GM21737 (cell line): ENCODE measurements around the gene PRKCA.

Experiments used
- ATAC-seq: cut with Tn5 transposase; IDR thresholded peaks from one replicate; pipeline ENCODE4 v1.9.1; 2021; ENCODE audit warnings: mild to moderate bottlenecking, moderate library complexity; ENCODE audit not compliant: unreplicated experiment

PRKCA gene

GRCh38 chr17:66406701-66407644 is 104.6 kb downstream of the PRKCA start:
- ATAC-seq, result no peak

GRCh38 chr17:66407864-66408263 is 105.5 kb downstream of the PRKCA start:
- no peak for ATAC-seq

- ATAC-seq, result no peak
Measured at GRCh38 chr17:66411520-66411919, 109.1 kb downstream of the PRKCA start.

DNA sequence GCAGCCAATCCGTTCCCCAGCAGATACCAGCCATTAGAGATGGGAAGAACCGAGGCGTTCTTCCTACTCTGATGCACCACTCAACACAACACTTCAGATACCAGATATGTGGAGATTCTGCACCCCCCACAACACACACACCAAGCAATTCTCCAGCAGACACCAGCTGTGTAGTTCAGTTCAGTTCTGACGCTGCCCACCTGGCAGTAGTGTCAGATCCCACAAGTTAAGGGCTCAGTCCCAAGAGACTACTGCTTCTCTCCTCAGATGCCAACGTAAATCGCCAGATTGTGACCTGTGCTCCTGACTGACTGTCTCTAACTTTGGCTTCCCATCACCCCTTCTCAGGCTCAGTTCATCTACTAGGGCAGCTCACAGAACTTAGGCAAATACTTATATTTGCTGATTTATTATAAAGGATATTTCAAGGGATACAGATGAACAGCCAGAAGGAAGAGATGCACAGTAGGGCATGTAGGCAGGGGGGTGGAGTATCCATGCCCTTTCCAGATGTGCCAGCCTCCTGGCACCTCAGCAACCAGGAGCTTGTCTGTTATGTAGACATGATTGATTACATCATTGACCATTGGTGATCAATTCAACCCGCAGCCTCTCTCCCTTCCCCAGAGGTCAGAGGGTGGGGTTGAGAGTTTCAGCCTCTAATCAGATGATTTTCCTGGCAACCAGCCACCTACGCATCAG is 110.6 kb downstream of the PRKCA start:
- ATAC-seq, result no peak

DNA sequence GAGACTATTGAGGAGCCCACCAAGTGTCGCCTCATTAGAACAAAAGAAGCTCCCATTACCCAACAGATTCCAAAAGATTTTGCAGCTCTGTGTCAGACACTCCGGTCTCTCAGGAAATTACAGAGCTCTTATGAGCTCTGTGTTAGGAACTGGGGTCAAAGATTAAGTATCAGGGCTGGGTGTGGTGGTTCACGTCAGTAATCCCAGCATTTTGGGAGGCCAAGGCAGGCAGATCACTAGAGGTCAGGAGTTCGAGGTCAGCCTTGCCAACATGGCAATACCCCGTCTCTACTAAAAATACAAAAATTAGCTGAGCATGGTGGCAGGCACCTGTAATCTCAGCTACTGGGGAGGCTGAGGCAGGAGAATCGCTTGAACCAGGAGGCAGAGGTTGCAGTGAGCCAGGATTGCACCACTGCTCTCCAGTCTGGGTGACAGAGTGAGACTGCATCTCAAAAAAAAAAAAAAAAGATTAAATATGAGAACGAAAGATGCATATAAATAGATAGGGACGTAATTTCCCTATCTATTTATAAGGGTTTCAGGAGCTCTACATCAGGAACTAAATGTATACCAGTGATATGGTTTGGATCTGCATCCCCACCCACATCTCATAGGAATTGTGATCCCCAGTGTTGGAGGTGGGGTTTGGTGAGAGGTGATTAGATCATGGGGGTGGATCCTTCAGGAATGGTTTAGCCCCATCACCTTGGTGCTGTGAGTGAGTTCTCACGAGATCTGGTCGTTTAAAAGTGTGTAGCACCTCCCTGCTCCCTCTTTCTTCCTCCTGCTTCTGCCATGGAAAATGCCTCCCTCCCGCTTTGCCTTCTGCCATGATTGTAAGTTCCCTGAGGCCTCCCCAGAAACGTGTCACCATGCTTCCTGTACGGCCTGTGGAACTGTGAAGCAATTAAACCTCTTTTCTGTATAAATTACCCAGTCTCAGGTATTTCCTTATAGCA is 111.4 kb downstream of the PRKCA start:
- ATAC-seq, result no peak

DNA sequence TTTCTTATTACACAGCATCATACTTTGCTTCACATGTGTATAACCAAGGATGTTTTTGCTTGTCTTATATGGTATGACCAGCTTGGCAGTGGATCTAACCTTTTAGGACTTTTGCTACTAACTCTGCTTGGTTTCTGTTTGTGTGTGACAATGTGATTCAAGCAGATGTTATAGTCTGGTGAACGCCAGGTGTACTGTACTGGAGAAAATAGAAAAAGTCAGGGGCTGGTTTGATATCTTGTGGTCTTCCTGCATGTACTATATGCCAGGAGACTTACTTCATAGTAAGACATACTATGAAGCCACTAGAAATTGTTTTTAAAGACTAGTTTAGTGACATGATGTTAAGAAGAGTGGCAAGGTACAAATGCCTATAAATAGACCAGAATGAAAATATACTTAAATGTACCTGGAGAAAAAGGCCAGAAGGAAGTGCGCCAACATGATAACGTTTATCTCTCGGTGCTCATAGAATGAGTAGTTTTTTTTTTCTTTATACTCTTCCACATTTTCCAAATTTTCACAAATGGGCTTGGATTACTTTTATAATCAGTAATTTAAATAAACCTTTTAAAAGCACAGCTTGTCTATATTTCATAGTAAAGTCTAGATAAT is 112.3 kb downstream of the PRKCA start:
- no peak for ATAC-seq

DNA sequence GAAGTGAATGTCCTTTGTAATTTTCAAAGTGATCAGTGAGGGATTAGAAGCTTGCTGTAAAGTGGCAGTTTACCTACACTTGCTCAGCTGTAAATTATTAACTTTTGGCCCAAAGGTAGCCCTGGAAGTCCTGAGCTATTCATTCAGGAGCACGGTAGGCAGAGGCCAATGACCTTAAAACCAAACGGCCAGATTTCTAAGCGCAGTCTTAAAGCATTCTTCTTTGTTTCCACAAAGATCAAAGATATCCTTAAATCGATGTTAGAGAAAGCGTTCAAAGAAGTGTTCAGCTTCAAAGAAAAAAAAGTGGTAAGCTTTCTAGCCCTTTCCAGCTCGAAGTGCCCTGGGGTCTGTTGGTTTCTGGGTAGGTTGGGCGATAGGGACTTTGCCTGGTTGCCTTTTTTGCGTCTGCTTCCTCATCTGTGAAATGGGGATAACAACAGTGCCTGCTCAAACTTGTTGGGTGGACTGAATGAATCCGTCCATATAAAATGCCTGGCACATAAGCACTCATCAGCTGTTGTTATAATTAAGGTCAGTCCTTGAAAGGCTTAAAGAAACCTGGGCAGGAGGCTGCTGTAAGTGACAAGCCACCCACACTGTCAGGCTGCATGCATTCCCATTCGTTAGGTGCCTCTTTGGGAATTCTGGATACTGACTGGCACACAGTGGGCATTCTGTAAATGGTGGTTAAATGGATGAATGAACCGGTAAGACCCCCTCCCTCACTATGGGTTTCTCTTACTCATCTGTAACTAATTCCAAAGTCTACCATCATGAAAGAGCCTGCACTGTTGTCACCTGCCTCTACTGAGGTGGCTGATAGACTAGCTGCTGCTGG is 113.2 kb downstream of the PRKCA start:
- ATAC-seq, result no peak

GRCh38 chr17:66416207-66416940 is 114.0 kb downstream of the PRKCA start:
- ATAC-seq, result no peak

DNA sequence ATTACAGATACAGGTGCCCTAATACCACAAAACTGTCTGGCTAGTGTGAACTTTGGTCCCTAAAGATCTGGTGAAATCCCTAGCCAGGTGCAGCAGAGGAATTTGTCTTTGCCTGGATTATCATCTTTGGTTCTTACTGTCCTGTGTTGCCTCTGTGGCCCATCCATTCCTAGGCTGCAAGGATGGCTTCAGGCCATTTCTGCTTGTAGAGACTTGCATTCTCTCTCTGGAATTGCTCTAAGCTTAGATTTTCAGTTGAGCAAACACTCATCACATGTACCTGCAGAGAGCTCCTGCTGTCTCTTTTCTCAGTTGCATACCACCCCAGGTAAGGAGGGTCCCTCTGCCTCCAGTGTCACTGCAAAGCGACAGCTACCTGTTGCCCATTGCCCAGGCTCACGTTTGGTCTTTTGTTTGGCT is 114.9 kb downstream of the PRKCA start:
- ATAC-seq, result no peak

DNA sequence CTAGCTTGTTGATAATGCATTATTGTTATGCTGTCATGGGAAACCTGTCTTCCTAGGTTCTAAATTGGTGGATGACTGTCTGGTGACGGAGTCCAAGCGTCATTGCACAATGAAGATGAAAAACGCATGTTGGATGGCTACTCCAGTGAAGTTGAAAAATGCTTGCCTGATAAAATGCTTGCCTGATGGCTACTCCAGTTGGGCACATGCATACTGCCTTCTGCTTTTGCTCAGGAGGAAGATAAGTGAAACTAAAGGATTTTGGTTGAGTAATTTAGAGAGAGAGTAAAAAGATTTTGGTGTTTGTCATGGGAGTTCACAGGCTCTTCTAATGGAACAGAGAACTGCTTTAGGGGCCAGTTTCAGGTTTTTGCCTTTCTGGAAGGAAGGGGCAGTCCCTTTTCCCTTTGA is 118.6 kb downstream of the PRKCA start:
- ATAC-seq, result no peak

- no peak for ATAC-seq
Measured at GRCh38 chr17:66422186-66422585, 119.8 kb downstream of the PRKCA start.

DNA sequence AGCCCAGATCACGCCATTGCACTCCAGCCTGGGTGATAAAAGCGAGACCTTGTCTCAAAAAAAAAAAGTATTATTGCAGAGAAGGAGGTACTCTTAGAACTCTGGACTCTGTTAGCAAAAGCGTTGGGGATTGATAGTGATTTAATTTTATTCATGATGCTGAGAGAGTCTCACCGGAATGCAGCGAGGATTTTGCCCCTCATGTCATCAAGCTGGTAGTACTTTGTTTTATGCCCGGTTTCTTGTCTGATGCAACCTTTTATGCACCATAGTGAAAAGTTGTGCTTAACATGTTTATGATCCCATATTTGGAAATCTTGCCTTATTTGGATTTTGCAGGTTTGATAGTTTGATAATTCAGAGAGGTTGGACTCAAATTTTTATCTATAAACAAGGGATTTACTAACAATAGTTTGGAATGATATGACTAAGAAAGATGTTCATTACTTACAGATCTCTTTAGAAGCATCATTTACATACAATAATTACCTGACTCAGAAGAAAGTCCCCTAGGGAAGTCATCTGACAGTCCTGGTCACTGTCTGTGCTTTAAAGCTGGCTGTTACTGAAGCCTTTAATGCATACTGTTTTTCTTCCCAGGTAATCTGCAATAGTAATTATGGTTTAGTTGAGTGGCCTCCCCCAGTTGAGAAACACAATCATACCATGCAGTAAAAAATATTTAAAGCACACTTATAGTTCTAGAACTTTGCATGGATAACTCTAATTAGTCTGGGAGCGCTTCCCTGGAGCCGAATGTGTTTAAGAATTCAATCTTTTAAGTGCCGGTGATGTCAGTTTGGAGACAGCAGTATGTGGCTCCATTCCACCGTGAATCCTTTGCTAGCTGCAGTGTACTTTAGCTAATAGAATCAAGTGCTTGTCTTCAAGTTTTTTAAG is 120.9 kb downstream of the PRKCA start:
- no peak for ATAC-seq

DNA sequence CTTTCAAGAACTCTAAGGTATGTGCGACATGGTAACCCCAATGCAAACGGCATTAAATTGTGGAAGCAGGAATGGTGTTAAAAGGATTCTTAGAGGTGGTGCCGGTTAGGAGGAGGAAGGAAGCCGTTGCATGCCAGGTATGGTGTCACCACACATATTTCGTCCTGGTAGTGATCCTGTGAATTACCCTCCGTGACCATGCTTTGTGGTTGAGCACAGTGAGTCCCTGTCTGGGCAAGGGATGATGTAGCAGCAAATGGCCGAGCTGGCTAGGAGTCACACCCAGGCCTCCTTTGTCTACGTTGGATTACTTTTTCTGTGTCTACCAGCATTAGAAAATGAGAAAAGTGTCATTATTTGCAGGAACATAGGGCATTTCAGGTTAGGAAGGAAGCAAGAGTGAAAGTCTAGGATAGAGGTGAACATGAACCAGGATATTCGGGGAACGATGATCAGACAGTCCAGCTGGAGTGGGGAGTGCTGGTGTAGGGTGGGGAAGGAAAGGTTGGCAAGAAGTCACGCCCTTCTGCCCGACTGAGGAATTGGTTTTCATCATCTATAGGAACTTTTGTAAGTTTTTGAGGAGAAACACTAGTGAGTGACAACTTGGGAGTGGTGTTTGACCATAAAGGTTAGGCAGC is 123.5 kb downstream of the PRKCA start:
- no peak for ATAC-seq

DNA sequence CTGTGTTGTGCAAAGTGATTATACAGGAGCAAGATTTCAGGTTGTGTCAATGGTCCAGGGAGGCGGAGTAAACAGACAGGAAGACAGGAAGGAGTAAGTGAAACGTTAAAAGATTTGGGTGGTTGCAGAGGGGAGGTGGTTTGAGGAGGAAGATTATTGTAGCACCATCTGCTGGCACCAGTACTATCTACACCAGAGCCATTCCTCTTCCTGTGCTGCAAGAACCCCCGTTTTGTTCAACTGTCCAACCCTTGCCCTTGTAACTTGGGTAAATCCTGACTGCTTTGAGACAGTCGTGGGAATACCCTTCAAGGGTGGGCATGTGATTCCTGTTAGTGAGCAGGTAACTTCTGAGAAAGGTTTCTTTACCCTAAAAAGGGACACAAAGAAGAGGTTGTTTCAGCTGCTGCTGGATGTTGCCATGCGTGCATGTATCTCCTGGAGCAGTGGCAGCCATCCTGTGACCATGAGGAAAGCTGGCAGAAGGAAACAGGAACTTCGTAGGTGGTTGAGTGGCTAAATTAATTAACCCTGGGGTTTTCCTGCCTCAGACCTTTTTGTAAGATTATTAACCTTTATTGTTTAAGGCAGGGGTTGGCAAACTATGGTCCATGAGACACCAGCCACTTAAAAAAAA is 124.1 kb downstream of the PRKCA start:
- ATAC-seq, result no peak

DNA sequence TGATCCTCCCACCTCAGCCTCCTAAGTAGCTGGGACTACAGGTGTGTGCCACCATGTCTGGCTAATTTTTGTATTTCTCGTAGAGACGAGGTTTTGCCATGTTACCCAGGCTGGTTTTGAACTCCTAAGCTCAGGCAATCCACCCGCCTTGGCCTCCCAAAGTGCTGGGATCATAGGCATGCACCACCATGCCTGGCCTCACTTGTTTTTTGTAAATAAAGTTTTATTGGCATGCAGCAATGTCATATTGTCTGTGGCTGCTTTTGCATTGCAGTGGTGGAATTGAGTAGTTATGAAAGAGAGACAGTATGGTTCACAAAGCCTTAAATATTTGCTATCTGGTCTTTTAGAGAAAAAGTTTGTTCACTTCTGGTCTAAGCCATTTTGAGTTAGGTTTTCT is 124.7 kb downstream of the PRKCA start:
- ATAC-seq, result no peak

- ATAC-seq, result no peak
Measured at GRCh38 chr17:66429680-66430079, 127.3 kb downstream of the PRKCA start.
